ENCODE results near the gene ELL2.

The ELL2 gene

DNA sequence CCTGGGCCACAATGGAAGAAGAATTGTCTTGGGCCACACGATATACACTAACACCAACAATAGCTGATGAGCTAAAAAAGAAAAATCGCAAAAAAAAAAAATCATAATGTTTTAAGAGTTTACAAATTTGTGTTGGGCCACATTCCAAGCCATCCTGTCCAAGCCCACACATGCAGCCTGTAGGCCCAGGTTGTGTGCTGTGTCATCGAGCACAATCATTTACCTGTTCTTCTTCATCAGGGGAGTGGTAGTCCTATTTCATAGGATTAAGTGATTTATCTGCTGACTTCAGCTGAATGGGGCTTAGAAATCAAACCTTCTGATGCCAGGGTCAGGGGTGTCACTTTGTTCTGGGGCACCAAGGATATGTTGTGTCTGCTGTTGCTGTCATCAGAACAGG lies 44.6 kb upstream of the ELL2 start:
- Histone ChIP-seq H3K27ac (ENCODE audit: poor library complexity, severe bottlenecking) (no peak overlapping the region), H3K4me3 (ENCODE audit: severe bottlenecking) (no peak overlapping the region), H3K36me3 (ENCODE audit: low read depth) (no peaks in the 10 kb centered on the region), H3K9me3 (ENCODE audit: severe bottlenecking) (no peaks in the 10 kb centered on the region), H3K27me3 (ENCODE audit: insufficient read depth, poor library complexity, severe bottlenecking) (no peaks in the 10 kb centered on the region), H3K4me1 (ENCODE audit: insufficient read depth, poor library complexity, severe bottlenecking) (peaks cover 6% of the 10 kb centered on the region)
- ATAC-seq (ENCODE audit: low read depth) (no peak; the same call in 2 of the 3 replicates), DNase-seq (ENCODE audit: low spot score) (no peak)
- TF ChIP-seq, protein P1, sequence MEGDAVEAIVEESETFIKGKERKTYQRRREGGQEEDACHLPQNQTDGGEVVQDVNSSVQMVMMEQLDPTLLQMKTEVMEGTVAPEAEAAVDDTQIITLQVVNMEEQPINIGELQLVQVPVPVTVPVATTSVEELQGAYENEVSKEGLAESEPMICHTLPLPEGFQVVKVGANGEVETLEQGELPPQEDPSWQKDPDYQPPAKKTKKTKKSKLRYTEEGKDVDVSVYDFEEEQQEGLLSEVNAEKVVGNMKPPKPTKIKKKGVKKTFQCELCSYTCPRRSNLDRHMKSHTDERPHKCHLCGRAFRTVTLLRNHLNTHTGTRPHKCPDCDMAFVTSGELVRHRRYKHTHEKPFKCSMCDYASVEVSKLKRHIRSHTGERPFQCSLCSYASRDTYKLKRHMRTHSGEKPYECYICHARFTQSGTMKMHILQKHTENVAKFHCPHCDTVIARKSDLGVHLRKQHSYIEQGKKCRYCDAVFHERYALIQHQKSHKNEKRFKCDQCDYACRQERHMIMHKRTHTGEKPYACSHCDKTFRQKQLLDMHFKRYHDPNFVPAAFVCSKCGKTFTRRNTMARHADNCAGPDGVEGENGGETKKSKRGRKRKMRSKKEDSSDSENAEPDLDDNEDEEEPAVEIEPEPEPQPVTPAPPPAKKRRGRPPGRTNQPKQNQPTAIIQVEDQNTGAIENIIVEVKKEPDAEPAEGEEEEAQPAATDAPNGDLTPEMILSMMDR (IDR thresholded peaks at IDR 0.05; ENCODE audit: poor library complexity, severe bottlenecking), result no peak

DNA sequence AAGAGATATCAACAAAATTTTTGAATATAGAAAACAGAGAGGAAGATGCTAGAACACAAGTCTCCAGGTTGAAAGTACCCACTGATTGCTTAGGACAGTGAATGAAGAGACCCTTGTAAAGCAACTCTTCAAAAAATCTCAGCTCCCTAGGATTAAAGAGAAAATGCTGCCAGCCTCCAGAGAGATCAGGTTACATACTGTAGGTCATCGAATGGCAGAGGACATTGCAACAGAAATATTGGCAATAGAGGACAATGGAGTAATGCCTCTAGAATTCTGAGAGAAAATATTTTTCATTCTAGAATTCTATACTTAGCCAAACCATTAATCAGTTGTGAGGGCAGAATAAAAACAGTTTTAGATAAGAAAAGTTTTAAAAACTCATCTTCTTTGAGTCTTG lies 43.1 kb upstream of the ELL2 start:
- H3K4me1 ChIP-seq (ENCODE audit: insufficient read depth, poor library complexity, severe bottlenecking), result peaks cover 3% of the 10 kb centered on the region
- no peaks in the 10 kb centered on the region for H3K9me3 ChIP-seq (ENCODE audit: severe bottlenecking)
- no peaks in the 10 kb centered on the region for H3K27me3 ChIP-seq (ENCODE audit: insufficient read depth, poor library complexity, severe bottlenecking)
- DNase-seq (ENCODE audit: low spot score) (no peak), ATAC-seq (ENCODE audit: low read depth) (no peak)
- H3K4me3 ChIP-seq (ENCODE audit: severe bottlenecking), result no peak overlapping the region
- no peak overlapping the region for H3K27ac ChIP-seq (ENCODE audit: poor library complexity, severe bottlenecking)
- H3K36me3 ChIP-seq (ENCODE audit: low read depth), result no peaks in the 10 kb centered on the region
- TF ChIP-seq, protein P1 (IDR thresholded peaks at IDR 0.05; ENCODE audit: poor library complexity, severe bottlenecking), result no peak

DNA sequence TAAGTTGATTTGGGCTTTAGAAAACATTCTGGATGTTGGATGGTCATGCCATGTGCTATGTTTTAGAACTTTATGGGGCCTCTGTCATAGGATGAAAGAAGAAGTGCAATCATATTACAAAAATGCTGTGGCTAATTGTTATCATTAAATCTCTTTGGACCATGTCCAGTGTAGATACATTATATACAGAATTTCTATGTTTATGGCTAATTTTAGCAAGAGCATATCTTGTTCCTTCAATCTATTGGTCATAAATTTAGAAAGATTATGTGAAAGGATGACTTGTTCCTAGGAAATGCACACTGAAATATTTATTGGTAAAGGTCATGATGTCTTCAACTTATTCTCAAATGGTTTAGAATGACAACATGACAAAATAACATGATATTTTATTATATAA lies 42.4 kb upstream of the ELL2 start:
- H3K4me1 ChIP-seq (ENCODE audit: insufficient read depth, poor library complexity, severe bottlenecking), result peaks cover 3% of the 10 kb centered on the region
- ATAC-seq (ENCODE audit: low read depth) (no peak), DNase-seq (ENCODE audit: low spot score) (no peak)
- H3K9me3 ChIP-seq (ENCODE audit: severe bottlenecking), result no peaks in the 10 kb centered on the region
- TF ChIP-seq, protein P1 (IDR thresholded peaks at IDR 0.05; ENCODE audit: poor library complexity, severe bottlenecking), result no peak
- H3K36me3 ChIP-seq (ENCODE audit: low read depth), result no peaks in the 10 kb centered on the region
- H3K27me3 ChIP-seq (ENCODE audit: insufficient read depth, poor library complexity, severe bottlenecking), result no peaks in the 10 kb centered on the region
- H3K27ac ChIP-seq (ENCODE audit: poor library complexity, severe bottlenecking), result no peak overlapping the region
- H3K4me3 ChIP-seq (ENCODE audit: severe bottlenecking), result no peak overlapping the region

DNA sequence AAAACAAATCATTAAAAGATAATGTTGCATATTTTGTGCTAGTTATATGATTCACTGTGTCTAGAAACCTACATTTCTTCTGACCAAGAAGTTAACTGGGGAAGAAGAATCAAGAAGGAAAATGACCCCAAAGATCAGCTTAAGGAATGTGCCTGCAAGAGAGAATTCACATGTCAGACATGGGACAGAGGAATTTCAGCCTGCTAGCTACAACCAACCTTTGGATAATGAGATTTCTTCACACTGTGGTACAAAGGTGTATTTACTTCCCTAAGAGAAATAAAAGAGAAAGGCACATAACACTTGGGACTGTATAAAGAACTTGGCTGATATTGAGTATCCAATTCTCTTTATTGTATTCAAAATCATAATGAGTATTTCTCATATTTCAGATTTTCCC lies 39.6 kb upstream of the ELL2 start:
- no peaks in the 10 kb centered on the region for H3K36me3 ChIP-seq (ENCODE audit: low read depth)
- ATAC-seq (ENCODE audit: low read depth) (no peak), DNase-seq (ENCODE audit: low spot score) (no peak)
- H3K27me3 ChIP-seq (ENCODE audit: insufficient read depth, poor library complexity, severe bottlenecking), result no peaks in the 10 kb centered on the region
- H3K9me3 ChIP-seq (ENCODE audit: severe bottlenecking), result no peaks in the 10 kb centered on the region
- TF ChIP-seq, protein P1 (IDR thresholded peaks at IDR 0.05; ENCODE audit: poor library complexity, severe bottlenecking), result no peak
- H3K4me3 ChIP-seq (ENCODE audit: severe bottlenecking), result no peak overlapping the region
- no peaks in the 10 kb centered on the region for H3K4me1 ChIP-seq (ENCODE audit: insufficient read depth, poor library complexity, severe bottlenecking)
- no peak overlapping the region for H3K27ac ChIP-seq (ENCODE audit: poor library complexity, severe bottlenecking)

DNA sequence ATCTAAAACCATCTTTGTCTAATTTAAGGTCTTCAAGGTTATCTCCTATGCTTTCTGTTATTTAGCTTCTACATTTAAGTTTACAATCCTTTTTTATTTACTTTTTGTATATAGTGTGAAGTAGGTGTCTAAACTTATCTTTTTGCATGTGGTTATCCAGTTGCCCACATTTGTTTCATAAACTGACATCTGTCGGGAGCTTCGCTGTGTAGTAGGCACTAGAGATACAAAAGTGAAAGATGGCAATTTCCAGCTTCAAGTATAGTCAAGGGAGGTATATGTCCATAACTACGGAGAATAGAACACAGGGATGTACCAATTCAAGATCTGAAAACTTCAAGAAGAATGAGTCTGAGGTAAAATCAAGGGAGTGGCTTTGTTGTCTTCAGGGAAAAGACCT lies 38.7 kb upstream of the ELL2 start:
- no peak for ATAC-seq (ENCODE audit: low read depth)
- H3K27me3 ChIP-seq (ENCODE audit: insufficient read depth, poor library complexity, severe bottlenecking), result no peaks in the 10 kb centered on the region
- no peaks in the 10 kb centered on the region for H3K4me1 ChIP-seq (ENCODE audit: insufficient read depth, poor library complexity, severe bottlenecking)
- H3K36me3 ChIP-seq (ENCODE audit: low read depth), result no peaks in the 10 kb centered on the region
- H3K9me3 ChIP-seq (ENCODE audit: severe bottlenecking), result no peaks in the 10 kb centered on the region
- H3K27ac ChIP-seq (ENCODE audit: poor library complexity, severe bottlenecking), result no peak overlapping the region
- no peak for DNase-seq (ENCODE audit: low spot score)
- no peak overlapping the region for H3K4me3 ChIP-seq (ENCODE audit: severe bottlenecking)
- TF ChIP-seq, protein P1 (IDR thresholded peaks at IDR 0.05; ENCODE audit: poor library complexity, severe bottlenecking), result no peak
